Nephron progenitor cell (in vitro differentiated cells): Measurements from ENCODE around the gene MAPKAPK2.

Experiments used
- DNase-seq: peaks from one replicate; pipeline ENCODE4 v3.0.0; 2021
- H3K27ac Mint-ChIP-seq: 2 replicates; pipeline ENCODE4 v1.8.0; 2021; ENCODE audit warnings: mild to moderate bottlenecking, moderate library complexity, mixed read lengths
- H3K27me3 Mint-ChIP-seq: 2 replicates; pipeline ENCODE4 v1.8.0; 2021; ENCODE audit warnings: mild to moderate bottlenecking, low read depth, mixed read lengths; ENCODE audit not compliant: poor library complexity
- H3K36me3 Mint-ChIP-seq: 2 replicates; pipeline ENCODE4 v1.8.0; 2021; ENCODE audit warnings: low read depth, mixed read lengths
- H3K4me1 Mint-ChIP-seq: 2 replicates; pipeline ENCODE4 v1.8.0; 2021; ENCODE audit warnings: mixed read lengths
- H3K4me3 Mint-ChIP-seq: 2 replicates; pipeline ENCODE4 v1.8.0; 2021; ENCODE audit warnings: mild to moderate bottlenecking, moderate library complexity, mixed read lengths
- H3K9me3 Mint-ChIP-seq: 2 replicates; pipeline ENCODE4 v1.8.0; 2021; ENCODE audit warnings: mild to moderate bottlenecking, moderate library complexity, mixed read lengths
- CTCF ChIP-seq: fragments of 200-600 bp; sonication (generic); IDR thresholded peaks from 2 replicates; pipeline ENCODE4 v1.5.0; 2021; ENCODE audit warnings: antibody characterized with exemption

Gene MAPKAPK2

GRCh38 chr1:206741142-206741701 is 56.5 kb downstream of the MAPKAPK2 start:
- H3K27ac Mint-ChIP-seq, result no peak overlapping the region
- no peaks in the 10 kb centered on the region for H3K36me3 Mint-ChIP-seq
- no peak overlapping the region for H3K4me3 Mint-ChIP-seq

GRCh38 chr1:206742719-206743383 is 58.1 kb downstream of the MAPKAPK2 start:
- DNase-seq, result no peak
- no peaks in the 10 kb centered on the region for H3K9me3 Mint-ChIP-seq
- peaks cover 6% of the 10 kb centered on the region for H3K27me3 Mint-ChIP-seq
- H3K4me3 Mint-ChIP-seq, result no peak overlapping the region
- peaks cover 55% of the 10 kb centered on the region for H3K4me1 Mint-ChIP-seq
- H3K36me3 Mint-ChIP-seq, result no peaks in the 10 kb centered on the region
- TF ChIP-seq CTCF, result no peak
- peak overlapping the region; percentile 53 for H3K27ac Mint-ChIP-seq

More at GRCh38 chr1:206741142-206741701, 56.5 kb downstream of the MAPKAPK2 start:
- TF ChIP-seq CTCF, result no peak
- peaks cover 6% of the 10 kb centered on the region for H3K27me3 Mint-ChIP-seq
- peaks cover 66% of the 10 kb centered on the region for H3K4me1 Mint-ChIP-seq
- no peak for DNase-seq
- H3K9me3 Mint-ChIP-seq, result no peaks in the 10 kb centered on the region

- no peak overlapping the region for H3K27ac Mint-ChIP-seq
- H3K36me3 Mint-ChIP-seq, result no peaks in the 10 kb centered on the region
- peaks cover 3% of the 10 kb centered on the region for H3K27me3 Mint-ChIP-seq
- no peaks in the 10 kb centered on the region for H3K9me3 Mint-ChIP-seq
- TF ChIP-seq CTCF, result no peak
- H3K4me3 Mint-ChIP-seq, result no peak overlapping the region
- no peak for DNase-seq
- peaks cover 46% of the 10 kb centered on the region for H3K4me1 Mint-ChIP-seq
Observed at GRCh38 chr1:206744683-206745082, 60.0 kb downstream of the MAPKAPK2 start.

- Mint-ChIP-seq H3K36me3 (no peaks in the 10 kb centered on the region), H3K9me3 (no peaks in the 10 kb centered on the region), H3K4me1 (peaks cover 48% of the 10 kb centered on the region), H3K4me3 (no peak overlapping the region), H3K27me3 (peaks cover 3% of the 10 kb centered on the region), H3K27ac (no peak overlapping the region)
- no peak for TF ChIP-seq CTCF
- DNase-seq, result no peak
Observed at GRCh38 chr1:206745301-206745700, 60.6 kb downstream of the MAPKAPK2 start.

GRCh38 chr1:206748348-206749030 is 63.8 kb downstream of the MAPKAPK2 start:
- Mint-ChIP-seq H3K4me3 (no peak overlapping the region), H3K27ac (no peak overlapping the region), H3K36me3 (no peaks in the 10 kb centered on the region), H3K27me3 (peaks cover 4% of the 10 kb centered on the region), H3K9me3 (no peaks in the 10 kb centered on the region), H3K4me1 (peaks cover 22% of the 10 kb centered on the region)
- TF ChIP-seq CTCF, result no peak
- DNase-seq, result no peak
